ENCODE measurements around the gene FADS3. TPM values are rescaled to one million over a fixed set of nuclear protein-coding genes. Genes with fewer than 3 reads are reported as not detected.

FADS3 gene
- total RNA-seq, 1 experiment from 2014 or later, result 19.7 TPM

- Mint-ChIP-seq H3K36me3 (ENCODE audit: insufficient read depth, unreplicated experiment) (no peaks in the 10 kb centered on the region), H3K4me1 (ENCODE audit: low read depth, unreplicated experiment) (no peaks in the 10 kb centered on the region), H3K27ac (ENCODE audit: unreplicated experiment) (no peak overlapping the region), H3K4me3 (ENCODE audit: low read depth, unreplicated experiment) (no peak overlapping the region), H3K9me3 (ENCODE audit: low read depth, unreplicated experiment) (no peaks in the 10 kb centered on the region), H3K27me3 (ENCODE audit: unreplicated experiment) (no peaks in the 10 kb centered on the region)
- no TSS peak for BruUV-seq (replicated peaks)
- CTCF ChIA-PET, result no interaction called here
- intact Hi-C loops (cut with micrococcal nuclease; ENCODE audit: unreplicated experiment), result no loop called here
- TF ChIP-seq CTCF (IDR thresholded peaks at IDR 0.05; ENCODE audit: unreplicated experiment), result no peak
- no peak for DNase-seq
Measured at GRCh38 chr11:61850687-61851086, 40.7 kb downstream of the FADS3 start.

GRCh38 chr11:61848631-61849030, 42.7 kb downstream of the FADS3 start:
- H3K4me1 Mint-ChIP-seq (ENCODE audit: low read depth, unreplicated experiment), result no peaks in the 10 kb centered on the region
- no peak for DNase-seq
- no peaks in the 10 kb centered on the region for H3K36me3 Mint-ChIP-seq (ENCODE audit: insufficient read depth, unreplicated experiment)
- no peaks in the 10 kb centered on the region for H3K27me3 Mint-ChIP-seq (ENCODE audit: unreplicated experiment)
- intact Hi-C loops (cut with micrococcal nuclease; ENCODE audit: unreplicated experiment), result no loop called here
- no peaks in the 10 kb centered on the region for H3K9me3 Mint-ChIP-seq (ENCODE audit: low read depth, unreplicated experiment)
- H3K27ac Mint-ChIP-seq (ENCODE audit: unreplicated experiment), result no peak overlapping the region
- TF ChIP-seq CTCF (IDR thresholded peaks at IDR 0.05; ENCODE audit: unreplicated experiment), result no peak
- CTCF ChIA-PET, result interaction anchor here (0.6 kb wide), 1 partner anchor 51 kb away, joined by 3 read pairs; no protein-coding TSS in a partner anchor
- BruUV-seq (replicated peaks), result no TSS peak
- H3K4me3 Mint-ChIP-seq (ENCODE audit: low read depth, unreplicated experiment), result no peak overlapping the region

DNA sequence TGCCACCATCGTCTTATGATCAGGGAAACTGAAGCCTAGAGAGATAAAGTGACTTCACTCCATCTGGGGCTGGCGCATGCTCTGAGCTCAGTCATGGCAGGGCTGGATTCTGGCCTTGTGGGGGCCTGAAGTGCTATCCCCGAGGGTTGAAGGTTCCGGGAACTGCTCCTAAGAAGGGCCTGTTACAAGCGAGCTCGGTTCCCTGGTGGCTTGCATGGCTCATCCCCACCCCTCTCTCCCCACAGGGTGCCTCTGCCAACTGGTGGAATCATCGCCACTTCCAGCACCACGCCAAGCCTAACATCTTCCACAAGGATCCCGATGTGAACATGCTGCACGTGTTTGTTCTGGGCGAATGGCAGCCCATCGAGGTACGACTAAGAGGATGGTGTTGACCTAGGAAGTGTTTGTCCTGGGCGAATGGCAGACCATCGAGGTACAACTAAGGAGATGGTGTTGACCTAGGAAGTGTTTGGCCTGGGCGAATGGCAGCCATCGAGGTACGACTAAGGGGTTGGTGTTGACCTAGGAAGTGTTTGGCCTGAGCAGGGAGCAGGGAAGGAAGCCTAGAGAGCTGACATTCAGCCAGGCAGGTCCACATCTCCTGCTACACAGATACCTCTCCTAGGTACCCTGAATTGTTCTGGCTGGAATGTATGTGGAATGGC, 43.3 kb downstream of the FADS3 start:
- Mint-ChIP-seq H3K27ac (ENCODE audit: unreplicated experiment) (no peak overlapping the region), H3K9me3 (ENCODE audit: low read depth, unreplicated experiment) (no peaks in the 10 kb centered on the region), H3K36me3 (ENCODE audit: insufficient read depth, unreplicated experiment) (no peaks in the 10 kb centered on the region), H3K4me1 (ENCODE audit: low read depth, unreplicated experiment) (no peaks in the 10 kb centered on the region), H3K27me3 (ENCODE audit: unreplicated experiment) (no peaks in the 10 kb centered on the region), H3K4me3 (ENCODE audit: low read depth, unreplicated experiment) (no peak overlapping the region)
- intact Hi-C loops (cut with micrococcal nuclease; ENCODE audit: unreplicated experiment), result no loop called here
- CTCF ChIA-PET, result interaction anchor here (0.6 kb wide), 1 partner anchor 50 kb away, joined by 3 read pairs; no protein-coding TSS in a partner anchor
- no TSS peak for BruUV-seq (replicated peaks)
- TF ChIP-seq CTCF (IDR thresholded peaks at IDR 0.05; ENCODE audit: unreplicated experiment), result no peak
- DNase-seq, result no peak

GRCh38 chr11:61846362-61847020, 44.9 kb downstream of the FADS3 start:
- CTCF ChIA-PET, result no interaction called here
- TF ChIP-seq CTCF (IDR thresholded peaks at IDR 0.05; ENCODE audit: unreplicated experiment), result no peak
- intact Hi-C loops (cut with micrococcal nuclease; ENCODE audit: unreplicated experiment), result no loop called here
- H3K9me3 Mint-ChIP-seq (ENCODE audit: low read depth, unreplicated experiment), result no peaks in the 10 kb centered on the region
- BruUV-seq (replicated peaks), result no TSS peak
- H3K27ac Mint-ChIP-seq (ENCODE audit: unreplicated experiment), result no peak overlapping the region
- H3K4me3 Mint-ChIP-seq (ENCODE audit: low read depth, unreplicated experiment), result no peak overlapping the region
- H3K4me1 Mint-ChIP-seq (ENCODE audit: low read depth, unreplicated experiment), result no peaks in the 10 kb centered on the region
- no peaks in the 10 kb centered on the region for H3K27me3 Mint-ChIP-seq (ENCODE audit: unreplicated experiment)
- H3K36me3 Mint-ChIP-seq (ENCODE audit: insufficient read depth, unreplicated experiment), result no peaks in the 10 kb centered on the region
- no peak for DNase-seq

Data from Calu3 (cell line).